ENCODE data around the gene XPO4. TPM values are rescaled to one million over a fixed set of nuclear protein-coding genes. Genes with fewer than 3 reads are reported as not detected.
A peak's percentile ranks its signal among the peaks of the same experiment; 100 is the strongest.

XPO4 gene
- total RNA-seq, 1 experiment from 2014 or later = 16.2 TPM

DNA sequence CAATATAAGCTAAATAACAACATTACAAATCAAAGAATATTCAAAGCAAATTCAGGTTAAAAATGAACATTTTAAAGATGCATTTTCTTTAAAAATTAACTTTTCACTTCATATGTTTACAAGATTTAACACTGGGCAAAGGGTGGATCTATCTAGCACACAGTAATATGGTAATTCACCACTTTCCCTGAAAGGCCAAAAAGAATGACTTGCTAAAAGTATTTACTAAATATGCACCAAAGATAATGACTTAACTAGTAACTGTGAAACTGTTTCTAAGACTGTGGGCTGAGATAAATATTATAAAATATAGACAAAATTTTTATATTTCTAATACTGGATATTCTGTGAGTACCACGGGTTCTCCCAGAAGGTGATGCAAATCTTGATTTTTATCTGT lies 124.2 kb downstream of the XPO4 start:
- Histone ChIP-seq H3K27ac (ENCODE audit: low read length) (no peak overlapping the region), H3K27me3 (ENCODE audit: control insufficient read depth, insufficient read depth, low read length) (no peaks in the 10 kb centered on the region), H3K4me3 (ENCODE audit: low read depth in 2 of 2, low read length in 2 of 2) (no peak overlapping the region), H3K36me3 (ENCODE audit: control insufficient read depth, insufficient read depth, low read length) (no peaks in the 10 kb centered on the region; the same call in 1 of the 2 replicates), H3K4me1 (ENCODE audit: control insufficient read depth, insufficient read depth, low read length) (no peaks in the 10 kb centered on the region), H3K9me3 (ENCODE audit: control insufficient read depth, insufficient read depth, low read depth, low read length) (no peaks in the 10 kb centered on the region)
- no peak for DNase-seq (ENCODE audit: low read depth, low spot score)
- CTCF ChIA-PET = no interaction called here
- POLR2A ChIA-PET = no interaction called here
- in situ Hi-C loops (cut with HindIII; ENCODE audit: low pct_unique_long_range_greater_than_20kb, low sequenced_read_pairs) = no loop called here
- intact Hi-C loops (cut with micrococcal nuclease; ENCODE audit: unreplicated experiment) = loop anchor here (10.0 kb wide), 1 partner anchor 284 kb away; no protein-coding TSS in a partner anchor
- no TSS peak for BruUV-seq (replicated peaks)
- TF ChIP-seq, protein P1, sequence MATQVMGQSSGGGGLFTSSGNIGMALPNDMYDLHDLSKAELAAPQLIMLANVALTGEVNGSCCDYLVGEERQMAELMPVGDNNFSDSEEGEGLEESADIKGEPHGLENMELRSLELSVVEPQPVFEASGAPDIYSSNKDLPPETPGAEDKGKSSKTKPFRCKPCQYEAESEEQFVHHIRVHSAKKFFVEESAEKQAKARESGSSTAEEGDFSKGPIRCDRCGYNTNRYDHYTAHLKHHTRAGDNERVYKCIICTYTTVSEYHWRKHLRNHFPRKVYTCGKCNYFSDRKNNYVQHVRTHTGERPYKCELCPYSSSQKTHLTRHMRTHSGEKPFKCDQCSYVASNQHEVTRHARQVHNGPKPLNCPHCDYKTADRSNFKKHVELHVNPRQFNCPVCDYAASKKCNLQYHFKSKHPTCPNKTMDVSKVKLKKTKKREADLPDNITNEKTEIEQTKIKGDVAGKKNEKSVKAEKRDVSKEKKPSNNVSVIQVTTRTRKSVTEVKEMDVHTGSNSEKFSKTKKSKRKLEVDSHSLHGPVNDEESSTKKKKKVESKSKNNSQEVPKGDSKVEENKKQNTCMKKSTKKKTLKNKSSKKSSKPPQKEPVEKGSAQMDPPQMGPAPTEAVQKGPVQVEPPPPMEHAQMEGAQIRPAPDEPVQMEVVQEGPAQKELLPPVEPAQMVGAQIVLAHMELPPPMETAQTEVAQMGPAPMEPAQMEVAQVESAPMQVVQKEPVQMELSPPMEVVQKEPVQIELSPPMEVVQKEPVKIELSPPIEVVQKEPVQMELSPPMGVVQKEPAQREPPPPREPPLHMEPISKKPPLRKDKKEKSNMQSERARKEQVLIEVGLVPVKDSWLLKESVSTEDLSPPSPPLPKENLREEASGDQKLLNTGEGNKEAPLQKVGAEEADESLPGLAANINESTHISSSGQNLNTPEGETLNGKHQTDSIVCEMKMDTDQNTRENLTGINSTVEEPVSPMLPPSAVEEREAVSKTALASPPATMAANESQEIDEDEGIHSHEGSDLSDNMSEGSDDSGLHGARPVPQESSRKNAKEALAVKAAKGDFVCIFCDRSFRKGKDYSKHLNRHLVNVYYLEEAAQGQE (IDR thresholded peaks at IDR 0.05; ENCODE audit: insufficient read depth in 1 of 2, low read depth in 2 of 2, low read length in 1 of 2) = no peak
- TF ChIP-seq, protein P2, sequence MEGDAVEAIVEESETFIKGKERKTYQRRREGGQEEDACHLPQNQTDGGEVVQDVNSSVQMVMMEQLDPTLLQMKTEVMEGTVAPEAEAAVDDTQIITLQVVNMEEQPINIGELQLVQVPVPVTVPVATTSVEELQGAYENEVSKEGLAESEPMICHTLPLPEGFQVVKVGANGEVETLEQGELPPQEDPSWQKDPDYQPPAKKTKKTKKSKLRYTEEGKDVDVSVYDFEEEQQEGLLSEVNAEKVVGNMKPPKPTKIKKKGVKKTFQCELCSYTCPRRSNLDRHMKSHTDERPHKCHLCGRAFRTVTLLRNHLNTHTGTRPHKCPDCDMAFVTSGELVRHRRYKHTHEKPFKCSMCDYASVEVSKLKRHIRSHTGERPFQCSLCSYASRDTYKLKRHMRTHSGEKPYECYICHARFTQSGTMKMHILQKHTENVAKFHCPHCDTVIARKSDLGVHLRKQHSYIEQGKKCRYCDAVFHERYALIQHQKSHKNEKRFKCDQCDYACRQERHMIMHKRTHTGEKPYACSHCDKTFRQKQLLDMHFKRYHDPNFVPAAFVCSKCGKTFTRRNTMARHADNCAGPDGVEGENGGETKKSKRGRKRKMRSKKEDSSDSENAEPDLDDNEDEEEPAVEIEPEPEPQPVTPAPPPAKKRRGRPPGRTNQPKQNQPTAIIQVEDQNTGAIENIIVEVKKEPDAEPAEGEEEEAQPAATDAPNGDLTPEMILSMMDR (IDR thresholded peaks at IDR 0.05) = no peak
- TF ChIP-seq POLR2AphosphoS5 (IDR thresholded peaks at IDR 0.05; ENCODE audit: low read depth, low read length) = no peak
- TF ChIP-seq SIN3A (IDR thresholded peaks at IDR 0.05; ENCODE audit: borderline replicate concordance, insufficient read depth, low read depth, low read length) = no peak
- TF ChIP-seq TCF7L2 (IDR thresholded peaks at IDR 0.05; ENCODE audit: low read depth, low read length) = no peak
- ATAC-seq = no peak

GRCh38 chr13:20776751-20777150 lies 125.8 kb downstream of the XPO4 start:
- intact Hi-C loops (cut with micrococcal nuclease; ENCODE audit: unreplicated experiment) = loop anchor here (10.0 kb wide), 1 partner anchor 282 kb away; no protein-coding TSS in a partner anchor
- Histone ChIP-seq H3K27ac (ENCODE audit: low read length) (no peak overlapping the region), H3K4me3 (ENCODE audit: low read depth in 2 of 2, low read length in 2 of 2) (no peak overlapping the region), H3K4me1 (ENCODE audit: control insufficient read depth, insufficient read depth, low read length) (0 out of 2 replicates have a peak, but pooled peaks cover 2% of the 10 kb centered on the region), H3K27me3 (ENCODE audit: control insufficient read depth, insufficient read depth, low read length) (no peaks in the 10 kb centered on the region), H3K9me3 (ENCODE audit: control insufficient read depth, insufficient read depth, low read depth, low read length) (no peaks in the 10 kb centered on the region), H3K36me3 (ENCODE audit: control insufficient read depth, insufficient read depth, low read length) (no peaks in the 10 kb centered on the region; the same call in none of the 2 replicates)
- ChIA-PET POLR2A (interaction anchor here (0.6 to 0.7 kb wide), 2 partner anchors 99 to 698 kb away, joined by 4 to 10 read pairs; no protein-coding TSS in a partner anchor), CTCF (no interaction called here)
- TF ChIP-seq, protein P2 (IDR thresholded peaks at IDR 0.05) = peak; percentile 13; the same call in 1 of the 2 replicates
- TF ChIP-seq SIN3A (IDR thresholded peaks at IDR 0.05; ENCODE audit: borderline replicate concordance, insufficient read depth, low read depth, low read length) = no peak
- TF ChIP-seq, protein P1 (IDR thresholded peaks at IDR 0.05; ENCODE audit: insufficient read depth in 1 of 2, low read depth in 2 of 2, low read length in 1 of 2) = no peak
- no peak for TF ChIP-seq TCF7L2 (IDR thresholded peaks at IDR 0.05; ENCODE audit: low read depth, low read length)
- no peak for ATAC-seq
- no TSS peak for BruUV-seq (replicated peaks)
- DNase-seq (ENCODE audit: low read depth, low spot score) = no peak
- in situ Hi-C loops (cut with HindIII; ENCODE audit: low pct_unique_long_range_greater_than_20kb, low sequenced_read_pairs) = no loop called here

All from Panc1 (cell line).